RWPE1 (cell line): ENCODE measurements around the gene WDR38.
A peak's percentile ranks its signal among the peaks of the same experiment; 100 is the strongest.
"Not testable (repeated sequence)": the region's sequence is repeated elsewhere in the genome, so short reads cannot be mapped to it uniquely, and the experiment has no call there.

ENCODE experiments used
- CTCF ChIA-PET: fragments of 350-600 bp; sonication (Branson Sonifier 250); formaldehyde crosslinking; extraction: SDS; loops from one replicate; lab custom pipeline; 2021; lab: Yijun Ruan, JAX
- POLR2A ChIA-PET: fragments of 400-600 bp; formaldehyde crosslinking; extraction: SDS; loops from one replicate; lab custom pipeline; 2020; ENCODE audit warnings: antibody characterized with exemption; ENCODE audit not compliant: low non-redundant PET; lab: Yijun Ruan, JAX
- DNase-seq: peaks from one replicate; pipeline ENCODE4 v3.0.0; 2012; ENCODE audit warnings: low spot score
- H3K27ac ChIP-seq: fragments of 450-650 bp; 2 replicates; pipeline ENCODE4 v1.5.1; 2017
- TF ChIP-seq, protein P1 (sequence below): fragments of 450-650 bp; conservative IDR thresholded peaks from 2 replicates; pipeline ENCODE4 v1.5.1; 2017; ENCODE audit warnings: low read depth, mild to moderate bottlenecking

The WDR38 gene

DNA sequence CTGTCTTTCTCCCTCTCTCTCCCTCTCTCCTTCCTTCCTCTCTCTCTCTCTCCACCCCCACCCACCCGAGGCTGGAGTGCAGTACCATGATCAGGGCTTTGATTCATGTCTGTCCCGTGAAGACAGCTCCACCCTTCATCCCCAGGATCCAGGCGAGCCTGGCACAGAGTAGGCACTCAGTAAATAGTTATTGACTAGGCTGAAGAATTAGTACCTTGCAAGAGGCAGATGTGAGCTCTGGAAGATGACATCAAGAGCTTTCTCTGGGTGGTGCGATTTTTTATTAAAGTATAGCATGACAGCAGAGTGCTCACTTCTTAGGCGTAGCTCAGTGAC, 24.0 kb upstream of the WDR38 start:
- POLR2A ChIA-PET: interaction anchor here (0.5 to 1.5 kb wide), 2 partner anchors 11 to 19 kb away, joined by 3 read pairs; no protein-coding TSS in a partner anchor
- DNase-seq: no peak
- TF ChIP-seq, protein P1, sequence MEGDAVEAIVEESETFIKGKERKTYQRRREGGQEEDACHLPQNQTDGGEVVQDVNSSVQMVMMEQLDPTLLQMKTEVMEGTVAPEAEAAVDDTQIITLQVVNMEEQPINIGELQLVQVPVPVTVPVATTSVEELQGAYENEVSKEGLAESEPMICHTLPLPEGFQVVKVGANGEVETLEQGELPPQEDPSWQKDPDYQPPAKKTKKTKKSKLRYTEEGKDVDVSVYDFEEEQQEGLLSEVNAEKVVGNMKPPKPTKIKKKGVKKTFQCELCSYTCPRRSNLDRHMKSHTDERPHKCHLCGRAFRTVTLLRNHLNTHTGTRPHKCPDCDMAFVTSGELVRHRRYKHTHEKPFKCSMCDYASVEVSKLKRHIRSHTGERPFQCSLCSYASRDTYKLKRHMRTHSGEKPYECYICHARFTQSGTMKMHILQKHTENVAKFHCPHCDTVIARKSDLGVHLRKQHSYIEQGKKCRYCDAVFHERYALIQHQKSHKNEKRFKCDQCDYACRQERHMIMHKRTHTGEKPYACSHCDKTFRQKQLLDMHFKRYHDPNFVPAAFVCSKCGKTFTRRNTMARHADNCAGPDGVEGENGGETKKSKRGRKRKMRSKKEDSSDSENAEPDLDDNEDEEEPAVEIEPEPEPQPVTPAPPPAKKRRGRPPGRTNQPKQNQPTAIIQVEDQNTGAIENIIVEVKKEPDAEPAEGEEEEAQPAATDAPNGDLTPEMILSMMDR: no peak
- no peak overlapping the region for H3K27ac ChIP-seq
- CTCF ChIA-PET: interaction anchor here (0.6 to 3.3 kb wide), 5 partner anchors 10 to 1670 kb away, joined by 3 to 10 read pairs (median 4); partner anchors contain the start of gene WDR38

DNA sequence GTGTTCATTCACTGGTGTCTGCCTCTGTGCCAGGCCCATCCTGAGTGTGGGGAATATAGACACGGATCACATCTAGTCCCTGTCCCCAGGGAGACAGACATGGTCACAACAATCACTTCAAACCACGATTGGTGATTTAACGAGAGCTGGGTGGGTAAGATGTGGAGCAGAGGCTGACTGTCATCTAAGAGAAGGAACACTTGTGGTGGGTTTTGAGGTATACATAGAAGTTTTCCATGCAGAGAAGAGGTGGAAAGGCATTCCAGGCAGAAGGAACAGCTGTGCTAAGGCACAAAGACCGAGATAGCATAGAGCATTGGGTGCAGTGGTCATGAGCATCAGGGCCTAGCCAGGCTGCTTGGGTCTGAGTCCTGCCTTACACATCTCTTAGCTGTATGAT, 22.7 kb upstream of the WDR38 start:
- TF ChIP-seq, protein P1: no peak
- POLR2A ChIA-PET: interaction anchor here (1.5 kb wide), 1 partner anchor 12 kb away, joined by 3 read pairs; no protein-coding TSS in a partner anchor
- DNase-seq: no peak
- H3K27ac ChIP-seq: no peak overlapping the region
- CTCF ChIA-PET: interaction anchor here (0.8 to 3.3 kb wide), 3 partner anchors 9 to 23 kb away, joined by 3 to 10 read pairs (median 5); partner anchors contain the start of gene WDR38

DNA sequence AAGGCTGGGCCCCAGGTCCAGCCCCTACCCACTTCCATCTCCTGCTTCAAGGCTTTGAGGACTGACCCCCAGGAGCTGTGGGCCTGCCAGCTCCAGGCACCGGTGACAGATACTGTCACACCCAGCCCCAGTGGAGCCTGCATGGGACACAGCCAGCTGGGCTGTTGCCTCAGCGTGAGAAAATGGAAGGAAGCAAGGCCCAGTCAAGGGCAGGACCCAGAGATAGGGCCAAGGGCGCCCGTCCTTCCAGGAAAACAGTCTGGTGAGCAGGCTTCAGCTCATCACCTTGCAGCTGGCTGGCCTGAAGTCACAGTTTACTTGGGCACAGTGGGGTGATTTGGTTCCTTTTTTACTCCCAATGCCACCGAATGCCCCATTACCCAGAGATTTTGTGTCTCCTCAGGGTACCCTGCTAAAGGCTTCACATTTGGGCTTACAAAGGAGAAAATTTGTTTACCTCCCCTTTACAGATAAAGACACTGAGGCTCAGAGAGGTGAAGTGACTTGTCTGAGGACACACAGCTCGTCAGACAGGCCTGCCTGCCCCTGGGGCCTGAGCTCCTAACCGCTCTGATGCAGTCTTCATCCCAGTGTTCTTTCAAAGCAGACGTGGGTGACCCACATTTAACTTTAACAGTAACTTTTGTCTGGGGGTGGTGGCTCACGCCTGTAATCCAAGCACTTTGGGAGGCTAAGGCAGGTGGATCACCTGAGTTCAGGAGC, 21.5 kb upstream of the WDR38 start:
- H3K27ac ChIP-seq: peak overlapping the region; percentile 95
- TF ChIP-seq, protein P1: no peak
- POLR2A ChIA-PET: interaction anchor here (2.3 kb wide), 1 partner anchor 13 kb away, joined by 18 read pairs; no protein-coding TSS in a partner anchor
- DNase-seq: no peak
- CTCF ChIA-PET: interaction anchor here (1.3 to 5.6 kb wide), 5 partner anchors 8 to 60 kb away, joined by 5 to 69 read pairs (median 10); partner anchors contain the start of genes OLFML2A and WDR38

DNA sequence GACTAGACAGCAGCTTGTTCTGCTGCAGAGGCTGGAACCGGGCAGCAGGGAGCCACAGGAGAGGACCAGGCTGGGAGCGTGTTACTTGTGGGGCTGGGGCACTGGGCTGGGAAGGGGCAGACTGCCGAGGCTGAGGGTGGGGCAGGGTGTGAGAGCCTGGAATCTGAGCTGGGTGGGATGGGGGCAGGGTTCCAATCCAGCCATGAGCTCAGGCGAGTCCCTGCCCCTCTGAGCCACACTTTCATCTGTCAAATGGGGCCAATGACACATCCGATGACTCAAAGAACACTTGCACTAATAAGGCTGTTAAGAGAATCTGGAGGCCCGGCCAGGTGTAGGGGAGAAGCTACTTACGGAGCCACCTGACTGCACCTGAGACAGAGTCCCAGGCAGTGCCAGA, 18.7 kb upstream of the WDR38 start:
- CTCF ChIA-PET: interaction anchor here (0.6 to 5.6 kb wide), 7 partner anchors 11 to 65 kb away, joined by 3 to 69 read pairs (median 4); partner anchors contain the start of genes NR6A1 and WDR38
- peak overlapping the region; percentile 95 for H3K27ac ChIP-seq
- POLR2A ChIA-PET: interaction anchor here (0.6 to 1.5 kb wide), 3 partner anchors 16 to 57 kb away, joined by 3 to 7 read pairs (median 6); partner anchors contain the start of gene OLFML2A
- TF ChIP-seq, protein P1: no peak
- DNase-seq: peak; percentile 93

DNA sequence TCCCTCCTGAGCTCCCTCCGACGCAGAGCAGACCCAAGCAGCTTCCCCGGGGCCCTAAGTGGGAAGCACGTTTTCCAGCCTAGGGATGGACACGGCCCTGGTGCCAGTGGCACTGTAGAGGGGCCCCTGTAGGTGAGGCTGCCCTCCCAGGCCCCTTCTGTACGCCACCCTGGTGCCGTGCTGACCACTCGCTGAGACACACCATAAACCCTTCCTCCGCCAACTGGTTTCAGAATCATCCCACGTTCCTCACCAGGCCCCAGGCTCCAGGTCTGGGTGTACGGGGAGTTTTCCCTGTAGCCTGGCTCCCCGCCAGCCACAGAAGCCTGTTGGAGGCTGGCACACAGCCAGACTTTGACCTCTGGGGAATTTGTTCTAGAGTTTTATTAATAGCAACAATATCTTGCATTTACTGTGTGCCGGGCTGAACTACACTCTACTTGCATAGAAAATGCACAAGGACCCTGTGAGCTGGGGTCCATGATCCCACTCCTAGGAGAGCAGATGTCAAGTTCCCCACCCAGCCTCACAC, 18.2 kb upstream of the WDR38 start:
- POLR2A ChIA-PET: interaction anchor here (0.9 to 1.5 kb wide), 2 partner anchors 17 to 58 kb away, joined by 6 to 7 read pairs; partner anchors contain the start of gene OLFML2A
- CTCF ChIA-PET: interaction anchor here (0.6 to 5.6 kb wide), 6 partner anchors 10 to 66 kb away, joined by 3 to 69 read pairs (median 6); partner anchors contain the start of genes NR6A1 and WDR38
- peak overlapping the region; percentile 95 for H3K27ac ChIP-seq
- DNase-seq: peak; percentile 95
- TF ChIP-seq, protein P1: no peak

DNA sequence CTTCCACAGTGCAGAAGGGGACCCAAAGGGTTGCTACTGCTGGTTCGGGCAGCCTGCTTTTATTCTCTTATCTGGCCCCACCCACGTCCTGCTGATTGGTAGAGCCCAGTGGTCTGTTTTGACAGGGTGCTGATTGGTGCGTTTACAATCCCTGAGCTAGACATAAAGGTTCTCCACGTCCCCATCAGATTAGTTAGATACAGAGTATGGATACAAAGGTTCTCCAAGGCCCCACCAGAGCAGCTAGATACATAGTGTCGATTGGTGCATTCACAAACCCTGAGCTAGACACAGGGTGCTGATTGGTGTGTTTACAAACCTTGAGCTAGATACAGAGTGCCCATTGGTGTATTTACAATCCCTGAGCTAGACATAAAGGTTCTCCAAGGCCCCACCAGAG, 15.1 kb upstream of the WDR38 start:
- POLR2A ChIA-PET, DNase-seq, H3K27ac ChIP-seq: not testable (repeated sequence)
- CTCF ChIA-PET: interaction anchor here (0.5 to 7.6 kb wide), 8 partner anchors 13 to 1446 kb away, joined by 3 to 101 read pairs (median 4); partner anchors contain the start of genes NR6A1, OLFML2A and WDR38

DNA sequence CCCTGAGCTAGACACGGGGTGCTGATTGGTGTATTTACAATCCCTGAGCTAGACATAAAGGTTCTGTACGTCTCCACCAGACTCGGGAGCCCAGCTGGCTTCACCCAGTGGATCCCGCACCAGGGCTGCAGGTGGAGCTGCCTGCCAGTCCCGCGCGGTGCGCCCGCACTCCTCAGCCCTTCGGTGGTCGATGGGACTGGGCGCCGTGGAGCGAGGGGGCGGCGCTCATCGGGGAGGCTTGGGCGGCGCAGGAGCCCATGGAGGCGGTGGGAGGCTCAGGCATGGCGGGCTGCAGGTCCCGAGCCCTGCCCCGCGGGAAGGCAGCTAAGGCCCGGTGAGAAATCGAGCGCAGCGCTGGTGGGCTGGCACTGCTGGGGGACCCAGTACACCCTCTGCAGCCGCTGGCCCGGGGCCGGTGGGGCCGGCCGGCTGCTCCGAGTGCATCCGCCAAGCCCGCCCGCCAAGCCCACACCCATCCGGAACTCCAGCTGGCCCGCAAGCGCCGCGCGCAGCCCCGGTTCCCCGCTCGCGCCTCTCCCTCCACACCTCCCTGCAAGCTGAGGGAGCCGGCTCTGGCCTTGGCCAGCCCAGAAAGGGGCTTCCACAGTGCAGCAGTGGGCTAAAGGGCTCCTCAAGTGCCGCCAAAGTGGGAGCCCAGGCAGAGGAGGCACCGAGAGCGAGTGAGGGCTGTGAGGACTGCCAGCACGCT, 14.5 kb upstream of the WDR38 start:
- CTCF ChIA-PET: interaction anchor here (0.5 to 18.3 kb wide), 9 partner anchors 8 to 222 kb away, joined by 3 to 761 read pairs (median 5); partner anchors contain the start of genes NR6A1, OLFML2A and WDR38
- H3K27ac ChIP-seq, POLR2A ChIA-PET: not testable (repeated sequence)

More for the DNA sequence above, 14.5 kb upstream of the WDR38 start:
- DNase-seq: not testable (repeated sequence)
